GM19324 (cell line): ENCODE results near the gene LCE2B.

Experiments
- ATAC-seq: cut with Tn5 transposase; IDR thresholded peaks from one replicate; pipeline ENCODE4 v1.9.1; 2021; ENCODE audit warnings: mild to moderate bottlenecking, moderate library complexity; ENCODE audit not compliant: unreplicated experiment, low FRiP score

The LCE2B gene

GRCh38 chr1:152728986-152729385 lies 43.1 kb downstream of the LCE2B start:
- no peak for ATAC-seq

GRCh38 chr1:152735648-152736047 lies 49.7 kb downstream of the LCE2B start:
- no peak for ATAC-seq
